Posterior cingulate gyrus (tissue), 11 donors: Measurements from ENCODE around the gene CTSO.

Source experiments
- DNase-seq, 10 donors: peaks; one replicate each; pipeline versions ENCODE4 v3.0.0 to v3.0.0-alpha.2; 2020 to 2021; ENCODE audit warnings: mixed read lengths in 3 of 10
- intact Hi-C: fragments of 100-400 bp; cut with DNase I; formaldehyde crosslinking; loops from one replicate; pipeline ENCODE4 v1.15.1; 2023

CTSO gene

DNA sequence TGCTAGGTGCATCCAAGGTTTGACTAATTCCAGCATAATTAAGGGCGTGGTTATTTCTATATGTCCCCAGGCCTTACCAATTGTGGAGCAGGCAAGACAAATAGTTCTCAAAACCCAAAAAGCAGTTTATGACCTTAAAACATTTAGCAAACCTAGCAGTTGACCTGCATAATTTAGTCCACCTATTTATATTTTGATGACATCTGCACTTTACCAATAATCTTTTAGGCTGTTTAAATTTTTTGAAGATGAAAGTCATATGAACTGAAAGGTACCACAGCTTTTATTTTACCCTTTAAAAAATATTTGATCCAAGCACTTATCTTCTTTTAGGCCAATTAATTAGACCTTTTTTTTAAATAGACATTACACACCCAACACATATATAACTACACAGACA is 77.8 kb downstream of the CTSO start:
- intact Hi-C loops = no loop called here
- no peak for DNase-seq
